Upper lobe of left lung (tissue), 4 donors: ENCODE data around the gene PPDPF.

ENCODE experiments used
- CTCF ChIP-seq, 6 experiments: fragments of 450-650 bp in 4 of 6; fragments of 200-600 bp in 2 of 6; sonication (generic) in 2 of 6; IDR thresholded peaks; one replicate each; pipeline ENCODE4 v1.5.1; 2016 to 2019; ENCODE audit warnings: antibody characterized with exemption in 6 of 6
- POLR2A ChIP-seq, 4 donors: fragments of 450-650 bp; IDR thresholded peaks; one replicate each; pipeline ENCODE4 v1.5.1; 2016 to 2017; ENCODE audit warnings: antibody characterized with exemption in 4 of 4, mild to moderate bottlenecking in 2 of 4
- POLR2AphosphoS5 ChIP-seq, 2 donors: sonication (generic); formaldehyde crosslinking; IDR thresholded peaks; one replicate each; pipeline ENCODE4 v1.5.1; 2017; ENCODE audit warnings: antibody characterized with exemption in 2 of 2

- TF ChIP-seq CTCF (IDR thresholded peaks at IDR 0.05), result no peak
- TF ChIP-seq POLR2A (IDR thresholded peaks at IDR 0.05), result no peak
- TF ChIP-seq POLR2AphosphoS5 (IDR thresholded peaks at IDR 0.05), result no peak
Measured at GRCh38 chr20:63487116-63487764, 33.3 kb upstream of the PPDPF start.
